KG1 (cell line): ENCODE data around the gene SDC4.

Experiments used
- DNase-seq: peaks from one replicate; lab custom pipeline; 2025; lab: John Stamatoyannopoulos, UW

Gene SDC4

DNA sequence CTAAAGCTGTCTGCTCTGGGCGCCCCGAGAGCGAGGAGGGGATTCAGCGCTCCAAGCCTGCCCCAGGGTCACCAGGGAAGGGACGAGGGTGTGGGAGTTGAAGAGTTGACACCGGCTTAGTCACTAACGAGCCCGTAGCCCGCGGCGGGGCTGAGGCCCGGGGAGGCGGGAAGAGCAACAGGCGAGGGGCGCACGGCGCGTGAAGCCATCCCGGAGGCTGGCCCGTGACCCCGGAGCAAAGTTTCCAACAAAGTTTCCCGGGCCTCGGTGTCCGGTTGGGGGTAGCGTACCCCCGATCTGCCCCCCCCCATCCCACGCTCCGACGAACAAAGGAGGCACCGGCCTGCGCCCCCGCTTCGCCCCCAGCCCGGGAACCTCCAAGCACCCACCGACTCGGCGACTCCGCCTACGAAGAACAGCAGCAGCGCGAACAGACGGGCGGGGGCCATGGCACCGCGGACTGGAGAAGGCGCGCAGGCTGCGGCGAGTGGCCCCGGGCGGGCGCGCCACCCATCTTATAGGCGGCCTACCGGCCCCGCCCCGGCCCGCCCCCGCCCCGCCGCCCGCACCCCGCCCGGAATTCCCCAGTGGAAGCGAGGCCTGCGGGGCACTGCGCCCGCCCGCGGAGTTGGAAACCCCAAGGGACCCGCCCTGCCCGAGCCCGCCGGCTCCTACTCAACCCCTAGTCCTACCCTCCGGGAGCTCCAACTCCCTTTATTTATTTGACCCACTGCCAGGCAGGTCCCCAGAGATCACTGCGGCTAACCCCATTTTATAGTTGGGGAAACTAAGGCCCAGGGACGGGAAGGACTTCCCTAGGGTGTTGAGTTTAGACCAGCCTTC is at the start of gene SDC4:
Gene SDC4 (minus strand): TSS at position 489 of the 843 bp plus-strand sequence. CDS start 40 bp downstream, at position 449.
- DNase-seq = no peak

DNA sequence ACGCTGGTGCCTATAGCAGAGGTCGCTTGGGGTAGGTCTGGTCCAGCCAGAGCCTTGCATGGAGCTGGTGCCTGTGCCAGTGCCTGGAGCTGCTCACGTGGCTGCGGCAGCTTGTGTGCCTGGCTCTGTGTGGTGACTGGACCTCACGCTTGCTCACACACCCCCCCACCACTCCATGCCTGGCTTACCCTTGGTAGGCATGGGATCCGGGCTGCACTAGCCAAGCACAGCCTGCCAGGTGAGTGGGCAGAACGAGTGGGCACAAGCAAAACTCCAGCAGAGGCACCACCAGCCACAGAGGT is 46.8 kb upstream of the SDC4 start:
- DNase-seq = no peak

DNA sequence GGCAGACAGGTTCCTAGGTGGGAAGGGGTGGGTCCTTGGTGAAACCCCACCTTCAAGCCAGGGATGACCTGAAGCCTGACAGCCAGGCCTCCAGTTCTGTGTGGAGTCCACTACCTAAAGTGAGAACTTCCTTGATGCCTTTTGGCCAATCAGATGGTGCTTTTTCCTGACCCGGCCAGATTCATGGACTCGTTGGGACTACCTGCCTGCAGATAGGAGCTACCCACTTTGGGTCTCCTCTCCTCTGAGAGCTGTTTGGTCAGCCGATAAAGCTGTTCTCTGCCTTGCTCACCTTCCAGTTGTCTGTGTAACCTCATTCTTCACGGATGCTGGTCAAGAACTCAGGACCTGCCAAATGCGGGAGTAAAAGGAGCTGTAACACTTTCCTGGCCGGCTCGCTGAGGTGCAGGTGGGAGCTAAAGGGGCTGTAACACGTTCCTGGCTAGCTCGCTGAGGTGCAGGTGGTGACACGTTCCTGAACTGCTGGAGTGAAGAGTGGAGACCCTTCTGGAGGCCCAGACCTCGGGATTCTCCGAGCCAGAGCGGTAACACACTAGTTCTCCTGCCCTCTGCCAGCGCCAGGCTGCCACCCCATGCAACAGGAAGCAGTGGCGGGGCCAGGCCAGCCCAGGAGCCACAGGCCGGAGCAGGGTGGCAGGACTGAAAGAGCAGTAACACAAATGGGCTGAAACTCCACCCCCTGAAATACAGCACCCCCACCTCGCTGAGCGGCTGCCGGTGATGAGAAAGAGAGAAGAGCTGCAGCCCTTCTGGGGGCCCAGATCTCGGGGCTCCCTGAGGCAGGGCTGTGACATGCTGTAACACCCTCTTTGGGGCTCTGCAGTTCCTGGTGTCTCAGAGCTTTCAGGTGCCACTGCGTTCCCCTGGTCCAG is 46.2 kb upstream of the SDC4 start:
- DNase-seq = no peak

- DNase-seq = no peak
Measured at GRCh38 chr20:45392733-45393132, 44.5 kb upstream of the SDC4 start.

DNA sequence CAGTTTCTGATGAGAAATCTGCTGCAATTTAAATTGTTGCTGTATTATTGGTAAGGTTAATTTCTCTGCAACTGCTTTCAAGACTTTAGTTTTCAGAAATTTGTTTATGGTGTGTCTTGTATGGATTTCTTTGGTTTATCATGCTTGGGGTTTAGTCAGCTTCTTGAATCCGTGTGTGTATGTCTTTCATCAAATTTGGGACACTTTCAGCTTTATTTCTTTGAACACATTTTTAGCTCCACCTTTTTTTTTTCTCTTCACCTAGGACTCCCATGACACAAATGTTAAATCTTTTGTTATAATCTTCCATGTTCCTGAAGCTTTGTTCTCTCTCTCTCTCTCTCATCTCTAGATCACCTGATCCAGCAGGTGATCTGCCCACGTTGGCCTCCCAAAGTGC is 43.3 kb upstream of the SDC4 start:
- no peak for DNase-seq

GRCh38 chr20:45390931-45391330 is 42.7 kb upstream of the SDC4 start:
- no peak for DNase-seq

DNA sequence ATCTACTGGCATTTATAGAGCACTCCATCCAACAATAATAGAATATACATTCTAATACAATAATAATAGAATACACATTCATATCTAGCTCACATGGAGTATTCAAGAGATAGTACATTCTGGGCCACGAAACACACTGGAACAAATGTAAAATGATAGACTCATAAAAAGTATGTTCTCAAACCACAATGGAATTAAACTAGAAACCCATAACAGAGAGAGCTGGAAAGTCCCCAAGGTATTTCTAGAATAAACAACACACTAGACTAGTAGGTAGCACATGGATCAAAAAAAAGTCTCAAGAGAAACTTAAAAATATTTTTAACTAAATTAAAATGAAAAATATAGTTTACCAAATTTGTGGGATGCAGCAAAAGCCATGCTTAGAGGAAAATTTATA is 39.0 kb upstream of the SDC4 start:
- DNase-seq = no peak

- DNase-seq = no peak
Measured at GRCh38 chr20:45378191-45378590, 30.0 kb upstream of the SDC4 start, which contains the start of gene TP53TG5. Gene TP53TG5 (minus strand): TSS chr20:45378325. CDS start chr20:45378236, 89 bp downstream.

- no peak for DNase-seq
Measured at GRCh38 chr20:45377269-45377668, 29.0 kb upstream of the SDC4 start.

DNA sequence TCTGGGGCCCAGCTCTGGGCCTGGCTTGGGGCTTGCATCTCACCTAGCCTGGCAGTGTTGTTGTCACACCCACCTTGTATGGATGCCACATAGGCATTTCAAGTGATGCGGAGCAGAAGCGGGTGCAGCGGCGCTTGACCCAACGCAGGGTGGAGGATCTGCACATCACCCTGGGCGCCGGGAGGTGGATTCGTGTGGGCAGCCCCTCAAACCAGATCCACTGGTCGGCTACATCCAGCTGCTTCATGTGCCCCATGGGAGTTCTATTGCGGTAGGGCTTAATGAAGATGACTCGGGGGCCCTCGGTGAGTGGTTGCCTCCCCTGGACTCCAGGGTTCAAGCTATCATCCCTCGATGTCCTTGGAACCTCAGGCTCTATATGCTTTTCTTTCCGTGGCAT is 26.7 kb upstream of the SDC4 start:
- no peak for DNase-seq

- DNase-seq = no peak
Measured at GRCh38 chr20:45374101-45374467, 25.9 kb upstream of the SDC4 start.

GRCh38 chr20:45373353-45374100 is 25.3 kb upstream of the SDC4 start:
- peak; percentile 36 for DNase-seq

DNA sequence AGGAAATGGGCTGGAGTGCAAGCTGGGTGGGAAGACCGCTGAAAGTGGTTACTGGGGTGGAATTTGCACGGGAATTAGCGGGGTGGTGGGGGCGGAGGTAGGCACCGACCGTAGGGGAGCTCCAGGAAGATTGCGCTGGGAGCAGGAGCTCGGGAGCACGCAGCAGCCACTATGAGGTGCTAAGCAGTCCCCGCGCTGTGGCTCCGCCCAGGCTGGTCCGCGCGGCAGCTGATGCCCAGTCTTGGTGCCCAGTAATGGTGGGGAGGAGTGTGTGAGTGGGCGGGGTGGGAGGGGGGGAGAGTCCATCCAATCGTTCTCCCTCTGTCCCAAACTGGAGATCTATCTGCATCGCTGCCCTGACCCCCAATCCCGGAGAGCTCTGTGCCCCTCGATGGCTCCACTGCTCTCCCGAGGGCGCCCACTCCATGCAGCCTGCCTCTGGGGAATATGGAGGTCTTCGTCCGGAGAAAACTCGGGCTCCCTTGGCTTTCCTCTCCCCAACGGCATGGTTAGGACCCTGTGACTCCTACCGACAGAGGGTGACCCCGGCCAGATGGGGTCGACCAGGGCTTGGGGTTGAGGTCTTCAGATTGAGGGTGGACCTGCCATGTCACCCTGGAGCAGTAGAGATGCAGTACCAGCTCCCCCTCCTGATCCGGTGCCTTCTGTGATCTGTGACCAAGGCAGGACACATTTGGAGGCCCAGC is 24.6 kb upstream of the SDC4 start:
- no peak for DNase-seq

GRCh38 chr20:45372241-45372640 is 24.0 kb upstream of the SDC4 start:
- DNase-seq = no peak

DNA sequence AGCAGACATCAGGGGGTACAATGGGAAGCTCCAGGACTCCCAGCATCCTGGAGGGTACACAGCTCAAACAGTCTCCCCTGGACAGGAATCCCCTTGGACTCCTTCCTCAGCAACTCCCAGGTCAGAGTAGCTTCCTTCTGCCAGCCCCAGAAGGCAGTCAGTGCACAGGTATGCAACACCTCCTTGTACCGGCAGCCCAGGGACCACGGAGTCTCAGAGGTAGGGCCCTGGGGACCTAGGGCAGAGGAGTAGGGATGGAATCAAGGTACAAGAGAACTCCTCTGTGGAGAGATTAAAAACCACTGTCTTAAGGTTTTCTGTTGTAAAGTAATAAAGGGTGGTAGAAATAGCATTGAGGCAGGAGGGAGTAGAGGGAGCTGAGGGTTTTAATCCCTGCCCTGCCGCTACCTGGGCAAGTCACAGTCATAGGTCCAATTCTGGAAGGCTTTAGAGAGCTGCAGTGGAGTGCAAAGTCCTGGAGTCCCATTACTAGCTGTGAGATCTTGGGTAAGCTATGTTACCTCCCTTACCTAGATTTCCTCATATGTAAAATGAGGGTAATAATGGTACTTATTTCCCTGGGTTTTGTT is 22.4 kb upstream of the SDC4 start:
- no peak for DNase-seq

GRCh38 chr20:45368221-45368980 is 20.2 kb upstream of the SDC4 start:
- DNase-seq = no peak

DNA sequence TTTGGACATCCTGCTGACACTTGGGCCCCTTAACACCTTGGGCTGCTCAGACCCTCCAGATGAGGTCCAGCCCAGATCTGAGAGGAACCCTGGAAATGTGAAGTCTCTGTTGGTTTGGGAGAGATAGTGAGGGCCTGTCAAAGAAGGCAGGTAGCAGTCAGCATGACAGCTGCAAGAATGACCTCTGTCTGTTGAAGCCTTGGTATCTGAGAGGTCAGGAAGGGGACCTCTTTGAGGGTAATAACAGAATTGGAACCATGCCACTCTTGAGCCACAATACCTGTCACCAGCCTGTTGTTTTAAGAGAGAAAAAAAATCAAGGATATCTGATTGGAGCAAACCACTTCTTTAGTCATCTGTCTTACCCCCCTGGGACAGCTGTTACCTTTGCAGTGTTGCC is 18.9 kb upstream of the SDC4 start:
- DNase-seq = no peak

- DNase-seq = no peak
Measured at GRCh38 chr20:45366631-45367030, 18.4 kb upstream of the SDC4 start.

- DNase-seq = no peak
Measured at GRCh38 chr20:45366192-45366591, 18.0 kb upstream of the SDC4 start.

DNA sequence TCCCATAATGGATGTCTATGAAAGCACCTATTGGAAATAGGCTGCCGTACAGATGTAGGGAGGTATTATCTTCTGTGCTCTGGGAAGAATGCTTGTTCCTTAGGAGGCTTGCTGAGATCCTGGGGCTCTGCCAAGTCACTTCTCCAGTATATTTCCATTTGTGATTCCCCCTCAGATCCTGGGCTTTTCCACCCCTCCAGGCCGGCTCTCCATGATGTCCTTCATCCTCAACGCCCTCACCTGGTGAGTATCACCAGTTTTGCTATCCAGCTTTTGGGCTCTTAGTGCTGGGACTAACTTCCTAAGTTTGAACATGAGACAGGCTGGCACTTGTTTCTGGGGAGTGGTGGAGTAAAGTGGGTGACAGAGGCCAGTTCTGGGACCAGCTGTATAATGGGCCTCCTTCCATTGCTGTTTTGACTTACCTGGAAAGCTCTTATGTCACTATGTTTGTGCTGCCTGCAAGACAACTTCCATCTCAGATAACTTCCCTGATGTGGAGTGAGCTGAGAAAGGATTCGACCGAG is 17.3 kb upstream of the SDC4 start:
- DNase-seq = no peak
